Suprapubic skin (tissue), 3 donors: ENCODE data around the gene JMY.

Experiments
- EP300 ChIP-seq: sonication (generic); formaldehyde crosslinking; IDR thresholded peaks from one replicate; pipeline ENCODE4 v1.6.1; 2017; ENCODE audit warnings: antibody characterized with exemption
- TF ChIP-seq, protein P1 (sequence below), 2 donors: fragments of 200-600 bp in 1 of 2; fragments of 450-650 bp in 1 of 2; sonication (generic) in 1 of 2; IDR thresholded peaks; one replicate each; pipeline ENCODE4 v1.5.1; 2016 to 2019; ENCODE audit warnings: antibody characterized with exemption in 2 of 2, mild to moderate bottlenecking in 1 of 2, moderate library complexity in 1 of 2

DNA sequence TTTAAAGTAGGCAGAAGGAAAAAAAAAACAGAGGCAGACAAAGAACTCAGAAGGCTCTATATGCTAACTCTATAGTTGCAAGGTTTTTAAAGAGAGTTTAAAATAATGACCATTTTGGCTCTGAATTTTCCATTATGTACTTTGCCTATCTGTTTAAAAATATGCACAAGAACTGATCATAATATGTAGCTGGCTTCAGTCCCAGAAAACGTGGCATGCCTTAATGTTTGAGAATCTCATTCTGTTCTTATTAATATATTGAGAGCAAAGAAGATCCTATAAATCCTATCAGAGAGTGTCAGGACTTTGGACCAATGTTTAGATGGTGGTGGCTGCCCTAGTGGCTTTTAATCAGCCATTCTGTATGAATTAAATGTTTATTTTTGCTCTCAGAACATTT is 121.5 kb downstream of the JMY start:
- TF ChIP-seq, protein P1, sequence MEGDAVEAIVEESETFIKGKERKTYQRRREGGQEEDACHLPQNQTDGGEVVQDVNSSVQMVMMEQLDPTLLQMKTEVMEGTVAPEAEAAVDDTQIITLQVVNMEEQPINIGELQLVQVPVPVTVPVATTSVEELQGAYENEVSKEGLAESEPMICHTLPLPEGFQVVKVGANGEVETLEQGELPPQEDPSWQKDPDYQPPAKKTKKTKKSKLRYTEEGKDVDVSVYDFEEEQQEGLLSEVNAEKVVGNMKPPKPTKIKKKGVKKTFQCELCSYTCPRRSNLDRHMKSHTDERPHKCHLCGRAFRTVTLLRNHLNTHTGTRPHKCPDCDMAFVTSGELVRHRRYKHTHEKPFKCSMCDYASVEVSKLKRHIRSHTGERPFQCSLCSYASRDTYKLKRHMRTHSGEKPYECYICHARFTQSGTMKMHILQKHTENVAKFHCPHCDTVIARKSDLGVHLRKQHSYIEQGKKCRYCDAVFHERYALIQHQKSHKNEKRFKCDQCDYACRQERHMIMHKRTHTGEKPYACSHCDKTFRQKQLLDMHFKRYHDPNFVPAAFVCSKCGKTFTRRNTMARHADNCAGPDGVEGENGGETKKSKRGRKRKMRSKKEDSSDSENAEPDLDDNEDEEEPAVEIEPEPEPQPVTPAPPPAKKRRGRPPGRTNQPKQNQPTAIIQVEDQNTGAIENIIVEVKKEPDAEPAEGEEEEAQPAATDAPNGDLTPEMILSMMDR (IDR thresholded peaks at IDR 0.05), result no peak
- no peak for TF ChIP-seq EP300
